KMS-11 (cell line): Measurements from ENCODE around the gene HCN1.

Source experiments
- H2AFZ ChIP-seq: fragments of 200-600 bp; sonication (generic); 2 replicates; pipeline ENCODE4 v1.6.1; 2016; ENCODE audit warnings: antibody characterized with exemption, mixed run types, low read depth
- H3K27ac ChIP-seq: fragments of 200-600 bp; sonication (generic); 2 replicates; pipeline ENCODE4 v1.6.1; 2016; ENCODE audit warnings: mild to moderate bottlenecking, mixed run types
- H3K27me3 ChIP-seq: fragments of 200-600 bp; sonication (generic); 2 replicates; pipeline ENCODE4 v1.6.1; 2017; ENCODE audit warnings: mild to moderate bottlenecking, low read depth, mixed run types, moderate library complexity; ENCODE audit not compliant: insufficient read depth
- H3K36me3 ChIP-seq: fragments of 200-600 bp; sonication (generic); 2 replicates; pipeline ENCODE4 v1.6.1; 2017; ENCODE audit warnings: mild to moderate bottlenecking, mixed run types; ENCODE audit not compliant: insufficient read depth
- H3K4me1 ChIP-seq: fragments of 200-600 bp; sonication (generic); 2 replicates; pipeline ENCODE4 v1.6.1; 2016; ENCODE audit warnings: mild to moderate bottlenecking, low read depth, mixed run types; ENCODE audit not compliant: poor library complexity, severe bottlenecking
- H3K4me2 ChIP-seq: fragments of 200-600 bp; sonication (generic); 2 replicates; pipeline ENCODE4 v1.7.0; 2016; ENCODE audit warnings: mild to moderate bottlenecking, mixed run types
- H3K4me3 ChIP-seq: fragments of 200-600 bp; sonication (generic); IDR thresholded peaks from 2 replicates; pipeline ENCODE4 v1.6.1; 2017; ENCODE audit warnings: low read depth, low read length, mixed read lengths; ENCODE audit not compliant: insufficient read depth
- H3K79me2 ChIP-seq: fragments of 200-600 bp; sonication (generic); 2 replicates; pipeline ENCODE4 v1.6.1; 2016; ENCODE audit warnings: low read depth, mixed run types; ENCODE audit not compliant: insufficient read depth
- H3K9ac ChIP-seq: fragments of 200-600 bp; sonication (generic); 2 replicates; pipeline ENCODE4 v1.6.1; 2016; ENCODE audit warnings: mild to moderate bottlenecking, mixed run types
- H4K20me1 ChIP-seq: fragments of 200-600 bp; sonication (generic); 2 replicates; pipeline ENCODE4 v1.6.1; 2016; ENCODE audit warnings: mild to moderate bottlenecking, mixed run types; ENCODE audit not compliant: insufficient read depth
- TF ChIP-seq, protein P1 (sequence below): fragments of 200-600 bp; sonication (generic); conservative IDR thresholded peaks from 2 replicates; pipeline ENCODE4 v1.6.1; 2017; ENCODE audit warnings: low read depth, mild to moderate bottlenecking, antibody characterized with exemption, low read length, moderate library complexity, mixed read lengths

HCN1 gene

DNA sequence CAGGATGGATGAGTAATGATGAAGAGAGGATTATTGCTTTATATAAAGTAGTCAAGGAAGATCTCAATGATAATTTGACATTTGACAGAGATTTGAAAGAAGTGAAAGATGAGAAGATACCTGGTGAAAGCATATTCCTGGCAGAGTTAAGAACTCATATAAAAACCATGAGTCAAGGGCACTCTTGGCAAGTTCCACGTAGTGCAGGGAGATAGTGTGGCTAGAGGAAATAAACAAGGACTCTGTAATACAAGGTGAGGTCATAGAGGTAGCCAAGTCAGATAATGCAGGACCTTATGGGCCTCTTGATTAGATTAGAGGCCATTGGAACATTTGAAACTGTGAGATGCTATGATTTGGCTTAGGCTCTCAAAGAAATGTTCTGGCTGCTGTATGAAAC lies 72.3 kb downstream of the HCN1 start:
- Histone ChIP-seq H3K27me3 (no peaks in the 10 kb centered on the region), H3K27ac (no peak overlapping the region), H4K20me1 (no peaks in the 10 kb centered on the region), H2AFZ (no peak overlapping the region), H3K4me1 (no peaks in the 10 kb centered on the region), H3K36me3 (no peaks in the 10 kb centered on the region), H3K4me3 (no peak overlapping the region), H3K79me2 (no peaks in the 10 kb centered on the region), H3K9ac (no peak overlapping the region), H3K4me2 (no peak overlapping the region)
- TF ChIP-seq, protein P1, sequence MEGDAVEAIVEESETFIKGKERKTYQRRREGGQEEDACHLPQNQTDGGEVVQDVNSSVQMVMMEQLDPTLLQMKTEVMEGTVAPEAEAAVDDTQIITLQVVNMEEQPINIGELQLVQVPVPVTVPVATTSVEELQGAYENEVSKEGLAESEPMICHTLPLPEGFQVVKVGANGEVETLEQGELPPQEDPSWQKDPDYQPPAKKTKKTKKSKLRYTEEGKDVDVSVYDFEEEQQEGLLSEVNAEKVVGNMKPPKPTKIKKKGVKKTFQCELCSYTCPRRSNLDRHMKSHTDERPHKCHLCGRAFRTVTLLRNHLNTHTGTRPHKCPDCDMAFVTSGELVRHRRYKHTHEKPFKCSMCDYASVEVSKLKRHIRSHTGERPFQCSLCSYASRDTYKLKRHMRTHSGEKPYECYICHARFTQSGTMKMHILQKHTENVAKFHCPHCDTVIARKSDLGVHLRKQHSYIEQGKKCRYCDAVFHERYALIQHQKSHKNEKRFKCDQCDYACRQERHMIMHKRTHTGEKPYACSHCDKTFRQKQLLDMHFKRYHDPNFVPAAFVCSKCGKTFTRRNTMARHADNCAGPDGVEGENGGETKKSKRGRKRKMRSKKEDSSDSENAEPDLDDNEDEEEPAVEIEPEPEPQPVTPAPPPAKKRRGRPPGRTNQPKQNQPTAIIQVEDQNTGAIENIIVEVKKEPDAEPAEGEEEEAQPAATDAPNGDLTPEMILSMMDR, result no peak

DNA sequence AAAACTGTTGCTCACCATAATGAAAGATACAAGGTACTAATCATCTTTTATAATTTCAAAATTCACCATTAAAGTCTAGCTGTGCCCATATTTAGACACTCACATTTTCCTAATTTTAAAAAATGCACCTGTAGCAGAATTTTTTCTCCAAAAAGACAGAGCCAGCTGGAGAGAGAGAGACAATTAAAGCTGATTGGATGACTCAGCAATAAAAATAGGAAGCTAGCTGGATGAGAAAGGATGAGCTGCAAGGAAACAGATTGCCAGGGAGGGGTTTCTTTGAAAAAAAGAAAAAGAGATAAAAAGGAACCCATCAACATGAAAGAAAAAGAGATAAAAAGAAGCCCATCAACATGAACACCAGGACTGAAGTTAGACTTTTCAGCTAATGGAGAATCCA lies 73.8 kb downstream of the HCN1 start:
- Histone ChIP-seq H4K20me1 (no peaks in the 10 kb centered on the region), H3K27ac (no peak overlapping the region), H3K4me3 (no peak overlapping the region), H2AFZ (no peak overlapping the region), H3K9ac (no peak overlapping the region), H3K79me2 (no peaks in the 10 kb centered on the region), H3K4me2 (no peak overlapping the region), H3K36me3 (no peaks in the 10 kb centered on the region), H3K27me3 (no peaks in the 10 kb centered on the region), H3K4me1 (no peaks in the 10 kb centered on the region)
- TF ChIP-seq, protein P1, result no peak

DNA sequence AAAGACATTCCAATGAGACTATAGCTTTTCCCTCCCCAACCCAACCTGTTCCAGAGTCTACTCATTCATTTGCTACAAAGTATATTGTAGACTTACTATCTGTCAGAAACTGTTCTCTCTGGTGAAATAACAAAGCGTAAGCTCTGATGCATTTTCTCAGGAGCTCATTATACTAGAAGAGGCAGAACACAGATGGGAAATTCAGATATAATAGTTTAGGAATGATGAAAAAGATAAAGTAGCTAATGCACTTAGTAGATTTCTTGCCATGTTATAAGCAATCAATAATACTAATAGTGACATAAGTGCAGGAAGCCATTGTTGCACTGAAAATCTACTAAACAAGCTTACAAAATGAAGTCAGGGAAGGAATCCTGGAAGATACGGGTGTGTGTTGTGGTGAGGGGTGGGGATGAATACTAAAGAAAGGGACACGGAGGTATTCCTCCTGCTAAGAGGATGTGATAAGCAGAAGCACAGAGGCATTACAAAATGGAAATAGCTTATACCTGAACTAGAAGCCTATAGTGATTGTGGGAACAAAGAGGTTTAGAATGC lies 78.2 kb downstream of the HCN1 start:
- H3K4me2 ChIP-seq, result no peak overlapping the region
- no peaks in the 10 kb centered on the region for H3K36me3 ChIP-seq
- TF ChIP-seq, protein P1, result no peak
- no peak overlapping the region for H3K4me3 ChIP-seq
- H3K4me1 ChIP-seq, result no peaks in the 10 kb centered on the region
- H3K79me2 ChIP-seq, result no peaks in the 10 kb centered on the region
- no peaks in the 10 kb centered on the region for H3K27me3 ChIP-seq
- no peak overlapping the region for H3K27ac ChIP-seq
- no peak overlapping the region for H2AFZ ChIP-seq
- no peak overlapping the region for H3K9ac ChIP-seq
- no peaks in the 10 kb centered on the region for H4K20me1 ChIP-seq

DNA sequence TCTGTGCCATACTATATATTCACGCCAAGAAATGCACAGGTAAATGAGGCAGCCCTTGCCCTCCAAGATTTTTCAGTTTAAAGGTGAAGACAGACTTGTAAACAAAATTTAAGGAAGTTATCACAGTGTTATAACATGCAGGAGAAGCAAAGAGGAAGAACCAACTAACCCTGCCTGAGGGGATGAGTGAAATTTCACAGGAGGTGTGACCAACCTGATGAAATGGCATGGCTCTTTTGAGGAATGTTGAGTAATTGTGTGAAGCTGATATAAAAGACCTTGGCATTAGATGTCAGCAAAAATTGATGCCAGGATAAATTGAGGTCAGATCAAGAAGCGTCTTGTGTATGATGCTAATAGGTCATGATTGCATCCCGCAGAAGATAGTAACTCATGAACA lies 86.5 kb downstream of the HCN1 start:
- no peaks in the 10 kb centered on the region for H4K20me1 ChIP-seq
- H3K9ac ChIP-seq, result no peak overlapping the region
- H3K4me2 ChIP-seq, result no peak overlapping the region
- H3K27me3 ChIP-seq, result no peaks in the 10 kb centered on the region
- H3K36me3 ChIP-seq, result no peaks in the 10 kb centered on the region
- H3K4me1 ChIP-seq, result no peaks in the 10 kb centered on the region
- TF ChIP-seq, protein P1, result no peak
- no peaks in the 10 kb centered on the region for H3K79me2 ChIP-seq
- H3K4me3 ChIP-seq, result no peak overlapping the region
- no peak overlapping the region for H3K27ac ChIP-seq
- no peak overlapping the region for H2AFZ ChIP-seq

DNA sequence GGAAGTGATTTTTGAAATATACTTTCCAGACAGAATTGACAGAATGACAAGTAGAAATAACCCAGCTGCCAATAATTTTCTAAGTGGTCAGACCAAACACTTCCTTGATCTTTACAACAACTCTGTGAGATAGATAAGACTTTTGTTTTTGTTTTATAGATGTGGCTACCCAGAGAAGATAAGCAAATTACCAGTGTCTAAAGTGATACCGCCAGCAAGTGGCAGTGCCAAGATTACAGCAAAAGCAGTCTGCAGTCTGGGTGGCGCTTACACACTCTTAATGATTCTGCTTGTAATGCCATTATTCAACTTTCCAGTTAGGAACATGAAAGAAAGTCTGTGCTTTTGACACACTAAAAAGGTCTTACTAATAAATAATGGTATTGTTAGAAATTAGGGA lies 92.1 kb downstream of the HCN1 start:
- Histone ChIP-seq H3K27ac (no peak overlapping the region), H3K4me1 (no peaks in the 10 kb centered on the region), H3K4me2 (no peak overlapping the region), H4K20me1 (no peaks in the 10 kb centered on the region), H3K27me3 (no peaks in the 10 kb centered on the region), H3K79me2 (no peaks in the 10 kb centered on the region), H2AFZ (no peak overlapping the region), H3K36me3 (no peaks in the 10 kb centered on the region), H3K4me3 (no peak overlapping the region), H3K9ac (no peak overlapping the region)
- TF ChIP-seq, protein P1, result no peak
